OCI-LY7 (cell line): ENCODE results near the gene EVI5L. TPM values are rescaled to one million over a fixed set of nuclear protein-coding genes. Genes with fewer than 3 reads are reported as not detected.

Experiments
- BruUV-seq: library from RNA; stranded (reverse); fragments of 400-500 nt; replicated peaks from 2 replicates; lab custom pipeline; 2021; lab: Mats Ljungman, UMichigan
- CTCF ChIA-PET: fragments of 300-600 bp; sonication (Branson Sonifier 250); formaldehyde crosslinking; loops from one replicate; lab custom pipeline; 2022; ENCODE audit warnings: antibody characterized with exemption; ENCODE audit not compliant: unreplicated experiment; lab: Charles Lee
- POLR2A ChIA-PET: fragments of 300-600 bp; sonication (Branson Sonifier 250); formaldehyde crosslinking; loops from one replicate; lab custom pipeline; 2022; ENCODE audit warnings: antibody characterized with exemption; lab: Charles Lee
- DNase-seq: peaks from one replicate; pipeline ENCODE4 v3.0.0-alpha.2; 2015; ENCODE audit warnings: low spot score
- H2AFZ ChIP-seq: fragments of 200-600 bp; sonication (generic), shearing (Covaris generic); 2 replicates; pipeline ENCODE4 v1.6.1; 2014; ENCODE audit warnings: mild to moderate bottlenecking, antibody characterized with exemption, low read length, moderate library complexity
- H3K27ac ChIP-seq: fragments of 200-600 bp; sonication (generic); 2 replicates; pipeline ENCODE4 v1.5.1; 2014; ENCODE audit warnings: mixed run types, low read depth, mild to moderate bottlenecking, moderate library complexity, low read length, inconsistent platforms; ENCODE audit not compliant: poor library complexity, severe bottlenecking
- H3K36me3 ChIP-seq: fragments of 200-600 bp; sonication (generic); 2 replicates; pipeline ENCODE4 v1.6.1; 2014; ENCODE audit warnings: mild to moderate bottlenecking, antibody characterized with exemption, low read length, moderate library complexity, mixed read lengths; ENCODE audit not compliant: insufficient read depth
- H3K4me1 ChIP-seq: fragments of 200-600 bp; sonication (generic); 2 replicates; pipeline ENCODE4 v1.5.1; 2014; ENCODE audit warnings: mild to moderate bottlenecking, low read length; ENCODE audit not compliant: insufficient read depth, poor library complexity, severe bottlenecking
- H3K4me2 ChIP-seq: fragments of 200-600 bp; sonication (generic); 2 replicates; pipeline ENCODE4 v1.6.1; 2014; ENCODE audit warnings: mild to moderate bottlenecking, low read length
- H3K4me3 ChIP-seq: fragments of 200-600 bp; sonication (generic); 2 replicates; pipeline ENCODE4 v1.5.1; 2014; ENCODE audit warnings: mild to moderate bottlenecking, low read depth, low read length; ENCODE audit not compliant: poor library complexity, severe bottlenecking
- H3K79me2 ChIP-seq: fragments of 200-600 bp; sonication (generic); 2 replicates; pipeline ENCODE4 v1.6.1; 2016; ENCODE audit warnings: low read depth, mild to moderate bottlenecking, low read length, moderate library complexity, mixed read lengths; ENCODE audit not compliant: insufficient read depth
- H3K9me2 ChIP-seq: fragments of 200-600 bp; sonication (generic); 2 replicates; pipeline ENCODE4 v1.6.1; 2016; ENCODE audit warnings: mild to moderate bottlenecking, low read length, mixed read lengths; ENCODE audit not compliant: insufficient read depth
- H3K9me3 ChIP-seq: fragments of 200-600 bp; sonication (generic); 2 replicates; pipeline ENCODE4 v1.6.1; 2014; ENCODE audit warnings: mild to moderate bottlenecking, mixed run types, low read length, mixed read lengths
- H4K20me1 ChIP-seq: fragments of 200-600 bp; sonication (generic); 2 replicates; pipeline ENCODE4 v1.6.1; 2014; ENCODE audit warnings: mild to moderate bottlenecking, antibody characterized with exemption, low read length, moderate library complexity, mixed read lengths; ENCODE audit not compliant: insufficient read depth
- CTCF ChIP-seq: fragments of 200-600 bp; sonication (generic); conservative IDR thresholded peaks from 2 replicates; pipeline ENCODE4 v1.5.1; 2014; ENCODE audit warnings: mild to moderate bottlenecking, antibody characterized with exemption, low read length, moderate library complexity, mixed read lengths
- EZH2phosphoT487 ChIP-seq: fragments of 200-600 bp; sonication (generic); IDR thresholded peaks from 2 replicates; pipeline ENCODE4 v1.6.1; 2018; ENCODE audit warnings: low read depth, borderline replicate concordance, mild to moderate bottlenecking, mixed run types, antibody characterized with exemption, low read length, moderate library complexity, mixed read lengths
- intact Hi-C: fragments of 100-400 bp; cut with micrococcal nuclease; formaldehyde crosslinking; loops from one replicate; pipeline ENCODE4 v1.10.0; 2022; ENCODE audit not compliant: unreplicated experiment
- total RNA-seq, 2 experiments: library from RNA; depleted of rRNA in 1 of 2; stranded (reverse); fragments of >200 nt in 1 of 2; shearing (Covaris generic) in 1 of 2; gene quantifications; 2 replicates each; pipeline ENCODE4 v1.2.3, GENCODE V29; 2014 to 2022

EVI5L gene
- total RNA-seq, 2 experiments from 2014 or later: 2.7 to 5.5 TPM

GRCh38 chr19:7787602-7788177 lies 42.3 kb upstream of the EVI5L start:
- no TSS peak for BruUV-seq
- no peak overlapping the region for H2AFZ ChIP-seq

GRCh38 chr19:7788178-7788932 lies 41.7 kb upstream of the EVI5L start:
- no peaks in the 10 kb centered on the region for H3K36me3 ChIP-seq
- no peak overlapping the region for H3K27ac ChIP-seq
- intact Hi-C loops: no loop called here
- H3K4me1 ChIP-seq: no peaks in the 10 kb centered on the region
- DNase-seq: no peak
- no peak overlapping the region for H2AFZ ChIP-seq
- TF ChIP-seq EZH2phosphoT487 (no peak), CTCF (no peak)
- H3K4me2 ChIP-seq: no peak overlapping the region
- H3K9me3 ChIP-seq: no peaks in the 10 kb centered on the region
- no peaks in the 10 kb centered on the region for H4K20me1 ChIP-seq
- ChIA-PET CTCF (no interaction called here), POLR2A (no interaction called here)
- no TSS peak for BruUV-seq
- no peaks in the 10 kb centered on the region for H3K79me2 ChIP-seq
- H3K4me3 ChIP-seq: no peak overlapping the region
- no peaks in the 10 kb centered on the region for H3K9me2 ChIP-seq

More at GRCh38 chr19:7787602-7788177, 42.3 kb upstream of the EVI5L start:
- DNase-seq: no peak
- Histone ChIP-seq H4K20me1 (no peaks in the 10 kb centered on the region), H3K4me2 (no peak overlapping the region), H3K4me1 (no peaks in the 10 kb centered on the region), H3K4me3 (no peak overlapping the region), H3K9me2 (no peaks in the 10 kb centered on the region), H3K36me3 (no peaks in the 10 kb centered on the region), H3K79me2 (no peaks in the 10 kb centered on the region), H3K9me3 (no peaks in the 10 kb centered on the region), H3K27ac (no peak overlapping the region)
- intact Hi-C loops: no loop called here
- ChIA-PET CTCF (no interaction called here), POLR2A (interaction anchor here (0.6 kb wide), 1 partner anchor 194 kb away, joined by 3 read pairs; no protein-coding TSS in a partner anchor)
- no peak for TF ChIP-seq CTCF

- no peaks in the 10 kb centered on the region for H3K9me3 ChIP-seq
- BruUV-seq: no TSS peak
- no peaks in the 10 kb centered on the region for H4K20me1 ChIP-seq
- TF ChIP-seq EZH2phosphoT487 (no peak), CTCF (no peak)
- CTCF ChIA-PET: no interaction called here
- H3K9me2 ChIP-seq: no peaks in the 10 kb centered on the region
- no peaks in the 10 kb centered on the region for H3K4me1 ChIP-seq
- POLR2A ChIA-PET: no interaction called here
- intact Hi-C loops: no loop called here
- H3K27ac ChIP-seq: no peak overlapping the region
- no peak overlapping the region for H3K4me3 ChIP-seq
- no peaks in the 10 kb centered on the region for H3K36me3 ChIP-seq
- H3K4me2 ChIP-seq: no peak overlapping the region
- no peak overlapping the region for H2AFZ ChIP-seq
- DNase-seq: no peak
- H3K79me2 ChIP-seq: no peaks in the 10 kb centered on the region
Measured at GRCh38 chr19:7788933-7789323, 41.1 kb upstream of the EVI5L start.
